ENCODE data around the gene TSPYL4. TPM values are rescaled to one million over a fixed set of nuclear protein-coding genes. Genes with fewer than 3 reads are reported as not detected.

The TSPYL4 gene
- total RNA-seq, 1 experiment from 2014 or later, result 15.0 TPM

DNA sequence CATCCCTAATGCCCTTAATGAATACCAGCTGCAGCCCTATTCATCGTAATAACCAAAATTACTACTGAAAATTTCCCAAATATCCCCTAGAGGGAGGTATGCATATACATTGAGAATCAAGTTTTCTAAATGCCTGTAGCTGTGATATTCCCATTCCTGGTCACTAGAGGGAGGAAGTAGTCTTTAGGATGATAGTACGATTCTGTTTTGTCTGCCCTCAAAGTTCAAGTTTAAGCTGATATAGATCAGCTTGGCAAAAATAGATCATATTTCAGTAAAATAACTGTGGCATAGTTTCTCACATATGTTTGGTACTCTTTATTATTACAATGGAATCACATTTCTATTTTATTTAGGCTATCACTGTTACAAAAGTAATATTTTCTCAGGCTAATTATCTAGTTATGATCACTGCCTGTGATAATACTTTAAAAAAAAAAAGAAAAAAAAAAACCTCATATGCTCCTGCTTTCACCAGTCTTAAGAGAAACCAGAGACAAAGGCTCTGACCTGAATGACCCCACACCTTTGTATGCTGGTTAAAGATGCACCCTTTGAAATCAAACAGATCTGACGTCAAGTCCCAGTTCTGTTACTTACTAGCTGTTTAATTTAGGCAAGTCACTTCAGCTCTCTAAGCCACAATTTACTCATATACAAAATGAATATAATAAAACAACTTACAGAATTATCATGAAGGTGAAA is 14.9 kb upstream of the TSPYL4 start:
- DNase-seq, result peak; percentile 16
- intact Hi-C loops (cut with micrococcal nuclease; ENCODE audit: unreplicated experiment), result loop anchor here (1.0 to 5.0 kb wide), 3 partner anchors 264 to 378 kb away; no protein-coding TSS in a partner anchor

DNA sequence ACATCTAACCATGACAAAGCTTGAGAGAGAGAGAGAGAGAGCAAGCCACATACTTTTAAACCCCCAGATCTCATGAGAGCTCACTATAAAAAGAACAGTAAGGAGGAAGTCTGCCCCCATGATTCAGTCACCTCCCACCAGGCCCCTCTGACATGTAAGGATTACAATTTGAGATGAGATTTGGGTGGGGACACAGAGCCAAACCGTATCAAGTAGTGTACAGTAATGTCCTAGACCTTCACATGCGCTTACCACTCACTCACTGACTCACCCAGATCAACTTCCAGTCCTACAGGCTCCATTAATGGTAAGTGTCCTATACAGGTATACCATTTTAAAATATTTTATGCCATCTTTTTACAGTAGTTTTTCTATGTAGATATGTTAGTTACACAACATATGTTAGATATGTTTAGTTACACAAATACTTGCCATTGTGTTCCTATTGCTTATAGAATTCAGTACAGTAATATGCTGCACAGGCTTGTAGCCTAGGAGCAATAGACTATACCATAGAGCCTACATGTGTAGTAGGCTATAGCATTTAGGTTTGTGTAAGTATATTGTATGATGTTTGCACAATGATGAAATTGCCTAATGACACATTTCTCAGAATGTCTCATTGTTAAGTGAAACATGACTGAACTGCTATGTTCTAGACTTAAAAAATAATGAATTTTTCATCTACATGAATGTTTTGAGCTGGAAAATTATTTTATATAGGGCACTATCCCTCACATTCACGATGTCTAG is 14.1 kb upstream of the TSPYL4 start:
- CTCF ChIA-PET, result interaction anchor here (0.7 to 2.3 kb wide), 15 partner anchors 9 to 577 kb away, joined by 3 to 21 read pairs (median 7); partner anchors contain the start of genes CALHM5, RWDD1, TSPYL1 and TSPYL4
- intact Hi-C loops (cut with micrococcal nuclease; ENCODE audit: unreplicated experiment), result loop anchor here (1.0 to 5.0 kb wide), 3 partner anchors 264 to 379 kb away; no protein-coding TSS in a partner anchor
- H3K4me3 Mint-ChIP-seq (ENCODE audit: low read depth, unreplicated experiment), result no peak overlapping the region
- BruUV-seq (replicated peaks), result no TSS peak
- TF ChIP-seq, protein P1, sequence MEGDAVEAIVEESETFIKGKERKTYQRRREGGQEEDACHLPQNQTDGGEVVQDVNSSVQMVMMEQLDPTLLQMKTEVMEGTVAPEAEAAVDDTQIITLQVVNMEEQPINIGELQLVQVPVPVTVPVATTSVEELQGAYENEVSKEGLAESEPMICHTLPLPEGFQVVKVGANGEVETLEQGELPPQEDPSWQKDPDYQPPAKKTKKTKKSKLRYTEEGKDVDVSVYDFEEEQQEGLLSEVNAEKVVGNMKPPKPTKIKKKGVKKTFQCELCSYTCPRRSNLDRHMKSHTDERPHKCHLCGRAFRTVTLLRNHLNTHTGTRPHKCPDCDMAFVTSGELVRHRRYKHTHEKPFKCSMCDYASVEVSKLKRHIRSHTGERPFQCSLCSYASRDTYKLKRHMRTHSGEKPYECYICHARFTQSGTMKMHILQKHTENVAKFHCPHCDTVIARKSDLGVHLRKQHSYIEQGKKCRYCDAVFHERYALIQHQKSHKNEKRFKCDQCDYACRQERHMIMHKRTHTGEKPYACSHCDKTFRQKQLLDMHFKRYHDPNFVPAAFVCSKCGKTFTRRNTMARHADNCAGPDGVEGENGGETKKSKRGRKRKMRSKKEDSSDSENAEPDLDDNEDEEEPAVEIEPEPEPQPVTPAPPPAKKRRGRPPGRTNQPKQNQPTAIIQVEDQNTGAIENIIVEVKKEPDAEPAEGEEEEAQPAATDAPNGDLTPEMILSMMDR (IDR thresholded peaks at IDR 0.05; ENCODE audit: unreplicated experiment), result no peak
- DNase-seq, result no peak
- peaks cover 10% of the 10 kb centered on the region for H3K36me3 Mint-ChIP-seq (ENCODE audit: insufficient read depth, unreplicated experiment)
- H3K4me1 Mint-ChIP-seq (ENCODE audit: low read depth, unreplicated experiment), result no peaks in the 10 kb centered on the region
- H3K9me3 Mint-ChIP-seq (ENCODE audit: low read depth, unreplicated experiment), result no peaks in the 10 kb centered on the region
- no peaks in the 10 kb centered on the region for H3K27me3 Mint-ChIP-seq (ENCODE audit: unreplicated experiment)
- H3K27ac Mint-ChIP-seq (ENCODE audit: unreplicated experiment), result no peak overlapping the region

More for the DNA sequence above, 14.9 kb upstream of the TSPYL4 start:
- TF ChIP-seq, protein P1 (IDR thresholded peaks at IDR 0.05; ENCODE audit: unreplicated experiment), result peak; percentile 78
- Mint-ChIP-seq H3K27me3 (ENCODE audit: unreplicated experiment) (no peaks in the 10 kb centered on the region), H3K4me1 (ENCODE audit: low read depth, unreplicated experiment) (no peaks in the 10 kb centered on the region), H3K27ac (ENCODE audit: unreplicated experiment) (no peak overlapping the region), H3K36me3 (ENCODE audit: insufficient read depth, unreplicated experiment) (peaks cover 10% of the 10 kb centered on the region), H3K9me3 (ENCODE audit: low read depth, unreplicated experiment) (no peaks in the 10 kb centered on the region), H3K4me3 (ENCODE audit: low read depth, unreplicated experiment) (no peak overlapping the region)
- CTCF ChIA-PET, result interaction anchor here (0.7 to 2.3 kb wide), 15 partner anchors 9 to 303 kb away, joined by 3 to 21 read pairs (median 7); partner anchors contain the start of genes CALHM5, RWDD1, TSPYL1 and TSPYL4
- no TSS peak for BruUV-seq (replicated peaks)

DNA sequence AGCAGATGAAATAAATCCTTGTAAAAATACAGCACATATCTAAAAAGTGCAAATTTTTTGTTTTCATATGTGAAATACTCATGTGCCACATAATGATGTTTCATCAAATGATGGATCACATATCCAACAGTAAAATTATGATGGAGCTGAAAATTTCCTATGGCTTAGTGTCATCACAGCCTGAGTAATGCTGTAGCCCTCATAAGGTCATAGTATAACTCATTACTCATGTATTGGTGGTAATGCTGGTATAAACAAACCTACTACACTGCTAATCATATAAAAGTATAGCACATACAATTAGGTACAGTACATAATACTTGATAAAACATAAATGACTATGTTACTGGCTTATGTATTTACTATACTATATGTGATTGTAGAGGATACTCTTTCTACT is 12.9 kb upstream of the TSPYL4 start:
- Mint-ChIP-seq H3K36me3 (ENCODE audit: insufficient read depth, unreplicated experiment) (peaks cover 10% of the 10 kb centered on the region), H3K9me3 (ENCODE audit: low read depth, unreplicated experiment) (no peaks in the 10 kb centered on the region), H3K4me3 (ENCODE audit: low read depth, unreplicated experiment) (no peak overlapping the region), H3K27ac (ENCODE audit: unreplicated experiment) (no peak overlapping the region), H3K27me3 (ENCODE audit: unreplicated experiment) (no peaks in the 10 kb centered on the region), H3K4me1 (ENCODE audit: low read depth, unreplicated experiment) (no peaks in the 10 kb centered on the region)
- TF ChIP-seq, protein P1 (IDR thresholded peaks at IDR 0.05; ENCODE audit: unreplicated experiment), result no peak
- DNase-seq, result no peak
- intact Hi-C loops (cut with micrococcal nuclease; ENCODE audit: unreplicated experiment), result loop anchor here (5.0 kb wide), 1 partner anchor 265 kb away; no protein-coding TSS in a partner anchor
- no TSS peak for BruUV-seq (replicated peaks)
- CTCF ChIA-PET, result no interaction called here

DNA sequence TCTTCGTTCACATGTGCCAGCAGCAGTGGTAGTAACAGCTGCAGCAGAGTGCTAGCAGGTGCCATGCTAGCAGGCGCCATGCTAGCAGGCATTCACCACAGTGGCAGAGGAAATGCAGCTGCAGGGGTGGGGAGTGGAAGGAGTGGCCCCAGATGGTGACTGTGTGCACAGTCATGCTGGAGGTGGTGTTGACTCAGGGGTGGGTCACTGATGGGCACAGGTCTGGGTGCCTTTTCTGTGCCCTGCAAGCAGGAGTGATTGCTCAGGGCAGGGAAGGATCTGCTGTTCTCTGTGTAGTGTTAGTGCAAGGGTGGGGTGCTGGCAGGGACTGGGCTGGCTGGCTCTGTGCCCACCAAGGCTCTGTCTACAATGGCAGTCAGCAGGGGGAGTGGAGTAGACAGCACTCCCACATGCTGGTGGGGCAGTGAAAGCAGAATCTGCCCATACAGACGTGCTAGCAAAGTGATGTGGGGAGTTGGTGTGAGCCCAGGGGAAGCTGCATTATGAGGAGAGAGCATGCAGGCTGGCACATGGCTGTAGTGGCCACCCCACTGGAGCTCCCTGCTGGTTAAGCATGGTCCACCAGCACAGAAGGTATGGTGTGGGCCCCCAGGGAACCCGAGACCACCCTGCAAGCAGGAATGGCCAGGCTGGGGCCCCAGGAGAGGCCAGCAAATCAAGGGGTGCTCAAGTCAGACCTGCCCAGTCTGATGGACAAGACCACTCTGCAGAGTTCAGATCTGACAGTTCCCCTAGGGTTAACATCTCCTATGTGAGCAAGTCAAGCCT is 11.4 kb upstream of the TSPYL4 start:
- H3K4me1 Mint-ChIP-seq (ENCODE audit: low read depth, unreplicated experiment), result no peaks in the 10 kb centered on the region
- TF ChIP-seq, protein P1 (IDR thresholded peaks at IDR 0.05; ENCODE audit: unreplicated experiment), result no peak
- H3K9me3 Mint-ChIP-seq (ENCODE audit: low read depth, unreplicated experiment), result no peaks in the 10 kb centered on the region
- no peak overlapping the region for H3K4me3 Mint-ChIP-seq (ENCODE audit: low read depth, unreplicated experiment)
- no peaks in the 10 kb centered on the region for H3K27me3 Mint-ChIP-seq (ENCODE audit: unreplicated experiment)
- no TSS peak for BruUV-seq (replicated peaks)
- DNase-seq, result no peak
- H3K36me3 Mint-ChIP-seq (ENCODE audit: insufficient read depth, unreplicated experiment), result peaks cover 10% of the 10 kb centered on the region
- no peak overlapping the region for H3K27ac Mint-ChIP-seq (ENCODE audit: unreplicated experiment)
- CTCF ChIA-PET, result no interaction called here
- intact Hi-C loops (cut with micrococcal nuclease; ENCODE audit: unreplicated experiment), result loop anchor here (5.0 kb wide), 1 partner anchor 267 kb away; no protein-coding TSS in a partner anchor

All from Calu3 (cell line).